ENCODE measurements around the gene CERK.
A peak's percentile ranks its signal among the peaks of the same experiment; 100 is the strongest.
"Not testable (repeated sequence)": the region's sequence is repeated elsewhere in the genome, so short reads cannot be mapped to it uniquely, and the experiment has no call there.

The CERK gene

DNA sequence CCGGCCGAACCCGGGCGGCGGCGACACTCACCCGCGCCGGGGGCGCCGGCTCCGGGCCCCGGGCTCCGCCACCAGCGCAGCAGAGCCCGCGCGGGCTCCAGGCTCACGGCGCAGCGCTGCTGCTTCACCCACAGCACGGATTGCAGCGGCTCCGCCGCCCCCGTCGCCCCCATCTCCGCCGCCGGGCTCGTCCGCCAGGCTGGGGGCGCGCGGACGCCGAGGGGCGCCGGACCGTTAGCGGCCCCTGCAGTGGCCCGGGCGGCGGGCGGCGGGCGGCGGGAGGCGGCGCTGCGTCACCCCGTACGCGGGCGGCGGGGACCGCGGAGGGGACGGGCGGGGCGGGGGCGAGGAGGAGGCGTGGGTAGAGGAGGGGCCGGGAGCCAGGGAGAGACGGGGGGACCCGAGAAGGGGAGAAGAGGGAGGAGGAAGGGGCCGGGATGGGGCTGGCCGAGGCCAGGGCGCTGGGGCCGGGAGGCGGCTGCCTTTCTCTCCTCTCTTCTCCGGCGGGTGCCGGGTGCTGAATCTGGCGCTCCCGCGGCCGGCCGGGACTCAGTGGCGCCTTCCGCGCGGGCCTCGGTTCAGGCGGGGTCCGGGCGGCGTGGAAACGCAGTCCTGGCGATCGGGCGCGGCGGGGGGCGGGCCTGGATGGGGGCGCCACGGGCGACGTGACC is at the start of gene CERK (continued):
- TF ChIP-seq, protein P1, sequence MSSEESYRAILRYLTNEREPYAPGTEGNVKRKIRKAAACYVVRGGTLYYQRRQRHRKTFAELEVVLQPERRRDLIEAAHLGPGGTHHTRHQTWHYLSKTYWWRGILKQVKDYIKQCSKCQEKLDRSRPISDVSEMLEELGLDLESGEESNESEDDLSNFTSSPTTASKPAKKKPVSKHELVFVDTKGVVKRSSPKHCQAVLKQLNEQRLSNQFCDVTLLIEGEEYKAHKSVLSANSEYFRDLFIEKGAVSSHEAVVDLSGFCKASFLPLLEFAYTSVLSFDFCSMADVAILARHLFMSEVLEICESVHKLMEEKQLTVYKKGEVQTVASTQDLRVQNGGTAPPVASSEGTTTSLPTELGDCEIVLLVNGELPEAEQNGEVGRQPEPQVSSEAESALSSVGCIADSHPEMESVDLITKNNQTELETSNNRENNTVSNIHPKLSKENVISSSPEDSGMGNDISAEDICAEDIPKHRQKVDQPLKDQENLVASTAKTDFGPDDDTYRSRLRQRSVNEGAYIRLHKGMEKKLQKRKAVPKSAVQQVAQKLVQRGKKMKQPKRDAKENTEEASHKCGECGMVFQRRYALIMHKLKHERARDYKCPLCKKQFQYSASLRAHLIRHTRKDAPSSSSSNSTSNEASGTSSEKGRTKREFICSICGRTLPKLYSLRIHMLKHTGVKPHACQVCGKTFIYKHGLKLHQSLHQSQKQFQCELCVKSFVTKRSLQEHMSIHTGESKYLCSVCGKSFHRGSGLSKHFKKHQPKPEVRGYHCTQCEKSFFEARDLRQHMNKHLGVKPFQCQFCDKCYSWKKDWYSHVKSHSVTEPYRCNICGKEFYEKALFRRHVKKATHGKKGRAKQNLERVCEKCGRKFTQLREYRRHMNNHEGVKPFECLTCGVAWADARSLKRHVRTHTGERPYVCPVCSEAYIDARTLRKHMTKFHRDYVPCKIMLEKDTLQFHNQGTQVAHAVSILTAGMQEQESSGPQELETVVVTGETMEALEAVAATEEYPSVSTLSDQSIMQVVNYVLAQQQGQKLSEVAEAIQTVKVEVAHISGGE (tag by site-specific recombination; conservative IDR thresholded peaks at IDR 0.05; ENCODE audit: low read depth): no peak
- no peak for TF ChIP-seq ZNF529 (tag by site-specific recombination; IDR thresholded peaks at IDR 0.05; ENCODE audit: insufficient replicate concordance)
- no peak for TF ChIP-seq ZNF132 (tag by site-specific recombination; IDR thresholded peaks at IDR 0.05; ENCODE audit: borderline replicate concordance)
- peak; percentile 49; the same call in 1 of the 2 replicates for TF ChIP-seq KLF10 (tag by site-specific recombination; IDR thresholded peaks at IDR 0.05)
- no peak for TF ChIP-seq ZNF830 (tag by site-specific recombination; IDR thresholded peaks at IDR 0.05; ENCODE audit: low read depth)
- no peak for TF ChIP-seq ZXDB (tag by site-specific recombination; IDR thresholded peaks at IDR 0.05)
- peak; percentile 51; the same call in 1 of the 2 replicates for TF ChIP-seq EGR2 (tag by site-specific recombination; IDR thresholded peaks at IDR 0.05; ENCODE audit: low read depth)
- TF ChIP-seq YY2 (tag by site-specific recombination; IDR thresholded peaks at IDR 0.05): no peak

DNA sequence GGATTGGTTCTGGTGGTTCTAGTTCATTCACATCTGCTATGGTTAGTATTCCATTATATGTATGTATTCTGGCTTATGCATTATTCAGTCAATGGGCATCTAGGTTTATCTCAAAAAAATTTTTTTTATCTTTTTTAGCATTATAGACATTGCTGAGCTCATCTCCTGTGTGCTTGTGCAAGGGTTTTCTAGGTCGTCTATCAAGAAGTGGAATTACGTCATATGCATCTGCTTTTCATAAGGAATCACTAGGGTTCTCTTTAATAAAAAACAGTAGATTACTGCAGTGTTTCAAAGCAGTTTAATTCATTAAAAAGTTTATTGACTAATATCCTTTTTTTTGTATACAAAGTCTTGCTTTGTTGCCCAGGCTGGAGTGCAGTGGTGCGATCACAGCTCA is 45.7 kb upstream of the CERK start:
- no peaks in the 10 kb centered on the region for H3K9me3 ChIP-seq (ENCODE audit: control insufficient read depth, insufficient read depth, low read depth, low read length)
- H3K4me1 ChIP-seq (ENCODE audit: control insufficient read depth, insufficient read depth, low read length): no peaks in the 10 kb centered on the region
- H3K36me3 ChIP-seq (ENCODE audit: control insufficient read depth in 2 of 2, insufficient read depth in 1 of 2, low read length in 2 of 2): 0 out of 3 replicates have a peak, but pooled peaks cover 0 to 4% of the 10 kb centered on the region in 2 experiments
- CTCF ChIA-PET: interaction anchor here (0.7 to 2.0 kb wide), 4 partner anchors 15 to 290 kb away, joined by 3 to 7 read pairs (median 4); no protein-coding TSS in a partner anchor
- no peak overlapping the region for H3K4me3 ChIP-seq (ENCODE audit: low read depth, low read length)
- POLR2A ChIA-PET: no interaction called here
- TF ChIP-seq, protein P2, sequence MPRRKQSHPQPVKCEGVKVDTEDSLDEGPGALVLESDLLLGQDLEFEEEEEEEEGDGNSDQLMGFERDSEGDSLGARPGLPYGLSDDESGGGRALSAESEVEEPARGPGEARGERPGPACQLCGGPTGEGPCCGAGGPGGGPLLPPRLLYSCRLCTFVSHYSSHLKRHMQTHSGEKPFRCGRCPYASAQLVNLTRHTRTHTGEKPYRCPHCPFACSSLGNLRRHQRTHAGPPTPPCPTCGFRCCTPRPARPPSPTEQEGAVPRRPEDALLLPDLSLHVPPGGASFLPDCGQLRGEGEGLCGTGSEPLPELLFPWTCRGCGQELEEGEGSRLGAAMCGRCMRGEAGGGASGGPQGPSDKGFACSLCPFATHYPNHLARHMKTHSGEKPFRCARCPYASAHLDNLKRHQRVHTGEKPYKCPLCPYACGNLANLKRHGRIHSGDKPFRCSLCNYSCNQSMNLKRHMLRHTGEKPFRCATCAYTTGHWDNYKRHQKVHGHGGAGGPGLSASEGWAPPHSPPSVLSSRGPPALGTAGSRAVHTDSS (tag by site-specific recombination; IDR thresholded peaks at IDR 0.05): no peak
- no peak for TF ChIP-seq OVOL3 (tag by site-specific recombination; IDR thresholded peaks at IDR 0.05)
- TF ChIP-seq TRIM28 (IDR thresholded peaks at IDR 0.05; ENCODE audit: borderline replicate concordance, low read length): no peak
- TF ChIP-seq ZNF311 (tag by site-specific recombination; IDR thresholded peaks at IDR 0.05; ENCODE audit: borderline replicate concordance): no peak
- TF ChIP-seq ZNF214 (tag by site-specific recombination; IDR thresholded peaks at IDR 0.05; ENCODE audit: borderline replicate concordance): no peak
- no peak for TF ChIP-seq ZNF140 (tag by site-specific recombination; IDR thresholded peaks at IDR 0.05)
- TF ChIP-seq, protein P3, sequence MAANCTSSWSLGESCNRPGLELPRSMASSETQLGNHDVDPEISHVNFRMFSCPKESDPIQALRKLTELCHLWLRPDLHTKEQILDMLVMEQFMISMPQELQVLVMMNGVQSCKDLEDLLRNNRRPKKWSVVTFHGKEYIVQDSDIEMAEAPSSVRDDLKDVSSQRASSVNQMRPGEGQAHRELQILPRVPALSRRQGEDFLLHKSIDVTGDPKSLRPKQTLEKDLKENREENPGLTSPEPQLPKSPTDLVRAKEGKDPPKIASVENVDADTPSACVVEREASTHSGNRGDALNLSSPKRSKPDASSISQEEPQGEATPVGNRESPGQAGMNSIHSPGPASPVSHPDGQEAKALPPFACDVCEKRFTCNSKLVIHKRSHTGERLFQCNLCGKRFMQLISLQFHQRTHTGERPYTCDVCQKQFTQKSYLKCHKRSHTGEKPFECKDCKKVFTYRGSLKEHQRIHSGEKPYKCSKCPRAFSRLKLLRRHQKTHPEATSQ (tag by site-specific recombination; IDR thresholded peaks at IDR 0.05): no peak
- no peak for TF ChIP-seq ZNF112 (tag by site-specific recombination; IDR thresholded peaks at IDR 0.05)
- TF ChIP-seq ZNF621 (tag by site-specific recombination; IDR thresholded peaks at IDR 0.05): no peak
- TF ChIP-seq, protein P4, sequence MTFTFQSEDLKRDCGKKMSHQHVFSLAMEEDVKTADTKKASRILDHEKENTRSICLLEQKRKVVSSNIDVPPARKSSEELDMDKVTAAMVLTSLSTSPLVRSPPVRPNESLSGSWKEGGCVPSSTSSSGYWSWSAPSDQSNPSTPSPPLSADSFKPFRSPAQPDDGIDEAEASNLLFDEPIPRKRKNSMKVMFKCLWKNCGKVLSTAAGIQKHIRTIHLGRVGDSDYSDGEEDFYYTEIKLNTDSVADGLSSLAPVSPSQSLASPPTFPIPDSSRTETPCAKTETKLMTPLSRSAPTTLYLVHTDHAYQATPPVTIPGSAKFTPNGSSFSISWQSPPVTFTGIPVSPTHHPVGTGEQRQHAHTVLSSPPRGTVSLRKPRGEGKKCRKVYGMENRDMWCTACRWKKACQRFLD (tag by site-specific recombination; IDR thresholded peaks at IDR 0.05): no peak
- no peak for TF ChIP-seq ZNF571 (tag by site-specific recombination; IDR thresholded peaks at IDR 0.05)
- TF ChIP-seq RBAK (tag by site-specific recombination; IDR thresholded peaks at IDR 0.05): no peak
- no peak for TF ChIP-seq ZNF585B (tag by site-specific recombination; IDR thresholded peaks at IDR 0.05)
- no peak for TF ChIP-seq ZNF530 (tag by site-specific recombination; IDR thresholded peaks at IDR 0.05; ENCODE audit: low read depth)
- no peak for TF ChIP-seq ZNF660 (tag by site-specific recombination; IDR thresholded peaks at IDR 0.05)
- TF ChIP-seq, protein P5, sequence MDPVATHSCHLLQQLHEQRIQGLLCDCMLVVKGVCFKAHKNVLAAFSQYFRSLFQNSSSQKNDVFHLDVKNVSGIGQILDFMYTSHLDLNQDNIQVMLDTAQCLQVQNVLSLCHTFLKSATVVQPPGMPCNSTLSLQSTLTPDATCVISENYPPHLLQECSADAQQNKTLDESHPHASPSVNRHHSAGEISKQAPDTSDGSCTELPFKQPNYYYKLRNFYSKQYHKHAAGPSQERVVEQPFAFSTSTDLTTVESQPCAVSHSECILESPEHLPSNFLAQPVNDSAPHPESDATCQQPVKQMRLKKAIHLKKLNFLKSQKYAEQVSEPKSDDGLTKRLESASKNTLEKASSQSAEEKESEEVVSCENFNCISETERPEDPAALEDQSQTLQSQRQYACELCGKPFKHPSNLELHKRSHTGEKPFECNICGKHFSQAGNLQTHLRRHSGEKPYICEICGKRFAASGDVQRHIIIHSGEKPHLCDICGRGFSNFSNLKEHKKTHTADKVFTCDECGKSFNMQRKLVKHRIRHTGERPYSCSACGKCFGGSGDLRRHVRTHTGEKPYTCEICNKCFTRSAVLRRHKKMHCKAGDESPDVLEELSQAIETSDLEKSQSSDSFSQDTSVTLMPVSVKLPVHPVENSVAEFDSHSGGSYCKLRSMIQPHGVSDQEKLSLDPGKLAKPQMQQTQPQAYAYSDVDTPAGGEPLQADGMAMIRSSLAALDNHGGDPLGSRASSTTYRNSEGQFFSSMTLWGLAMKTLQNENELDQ (tag by site-specific recombination; IDR thresholded peaks at IDR 0.05; ENCODE audit: low read depth): no peak
- no peak overlapping the region for H3K27ac ChIP-seq (ENCODE audit: extremely low read depth, low read depth, low read length)

DNA sequence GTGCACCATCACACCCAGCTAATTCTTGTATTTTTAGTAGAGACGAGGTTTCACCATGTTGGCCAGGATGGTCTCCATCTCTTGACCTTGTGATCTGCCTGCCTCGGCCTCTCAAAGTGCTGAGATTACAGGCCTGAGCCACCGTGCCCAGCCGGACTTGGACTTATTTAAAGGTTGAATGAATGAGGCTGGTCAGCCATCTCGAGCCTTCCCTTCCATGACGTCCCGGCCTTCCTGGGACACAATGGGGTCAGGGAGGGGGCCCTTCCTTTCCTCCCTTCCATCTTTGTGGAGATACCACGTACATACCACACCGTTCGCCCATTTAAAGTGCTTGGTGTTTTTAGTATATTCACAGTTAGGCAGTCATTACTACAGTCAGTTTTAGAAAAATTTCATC is 44.1 kb upstream of the CERK start:
- H3K27ac ChIP-seq (ENCODE audit: extremely low read depth, low read depth, low read length); H3K36me3 ChIP-seq (ENCODE audit: control insufficient read depth in 2 of 2, insufficient read depth in 1 of 2, low read length in 2 of 2); CTCF ChIA-PET; H3K9me3 ChIP-seq (ENCODE audit: control insufficient read depth, insufficient read depth, low read depth, low read length); H3K4me1 ChIP-seq (ENCODE audit: control insufficient read depth, insufficient read depth, low read length); H3K4me3 ChIP-seq (ENCODE audit: low read depth, low read length); POLR2A ChIA-PET: not testable (repeated sequence)

Data from HEK293 (cell line).